Amniotic stem cell (primary cell): Measurements from ENCODE around the gene ANK3.

Source experiments
- DNase-seq: peaks from one replicate; lab custom pipeline; 2025; lab: John Stamatoyannopoulos, UW

The ANK3 gene

GRCh38 chr10:60029475-60029874 is 360.2 kb downstream of the ANK3 start:
- DNase-seq = no peak

GRCh38 chr10:60028081-60028480 is 361.6 kb downstream of the ANK3 start:
- DNase-seq = no peak

GRCh38 chr10:60025279-60025678 is 364.4 kb downstream of the ANK3 start:
- no peak for DNase-seq

- no peak for DNase-seq
These were observed 365.2 kb downstream of the ANK3 start for GRCh38 chr10:60024506-60024905.

- no peak for DNase-seq
These were observed 366.4 kb downstream of the ANK3 start for GRCh38 chr10:60023155-60023877.

GRCh38 chr10:60021361-60021760 is 368.3 kb downstream of the ANK3 start:
- DNase-seq = no peak

- no peak for DNase-seq
These were observed 372.9 kb downstream of the ANK3 start for GRCh38 chr10:60016794-60017193.

GRCh38 chr10:60009710-60010383 is 379.8 kb downstream of the ANK3 start:
- DNase-seq = no peak

- DNase-seq = no peak
These were observed 380.4 kb downstream of the ANK3 start for GRCh38 chr10:60009276-60009675.

- no peak for DNase-seq
These were observed 380.9 kb downstream of the ANK3 start for GRCh38 chr10:60008816-60009215.

- DNase-seq = no peak
These were observed 383.6 kb downstream of the ANK3 start for GRCh38 chr10:60006062-60006461.

- DNase-seq = no peak
These were observed 385.8 kb downstream of the ANK3 start for GRCh38 chr10:60003651-60004523.

GRCh38 chr10:60000747-60001146 is 388.9 kb downstream of the ANK3 start:
- DNase-seq = no peak

- DNase-seq = no peak
These were observed 391.7 kb downstream of the ANK3 start for GRCh38 chr10:59997827-59998525.

GRCh38 chr10:59995862-59996261 is 393.8 kb downstream of the ANK3 start:
- no peak for DNase-seq

GRCh38 chr10:59993931-59994330 is 395.7 kb downstream of the ANK3 start:
- no peak for DNase-seq

GRCh38 chr10:59991661-59992060 is 398.0 kb downstream of the ANK3 start:
- no peak for DNase-seq

GRCh38 chr10:59991117-59991516 is 398.6 kb downstream of the ANK3 start:
- DNase-seq = no peak

GRCh38 chr10:59985639-59986038 is 404.0 kb downstream of the ANK3 start:
- no peak for DNase-seq

GRCh38 chr10:59984415-59984814 is 405.3 kb downstream of the ANK3 start:
- no peak for DNase-seq

- DNase-seq = no peak
These were observed 409.3 kb downstream of the ANK3 start for GRCh38 chr10:59980356-59980755.

GRCh38 chr10:59977486-59977885 is 412.2 kb downstream of the ANK3 start:
- DNase-seq = no peak
